A673 (cell line): Measurements from ENCODE around the gene DUOXA2. TPM values are rescaled to one million over a fixed set of nuclear protein-coding genes. Genes with fewer than 3 reads are reported as not detected.
A peak's percentile ranks its signal among the peaks of the same experiment; 100 is the strongest.

Experiments
- BruUV-seq: library from RNA; stranded (reverse); fragments of 400-500 nt; replicated peaks from 2 replicates; lab custom pipeline; 2021; lab: Mats Ljungman, UMichigan
- CTCF ChIA-PET: fragments of 300-600 bp; sonication (Branson Sonifier 250); formaldehyde crosslinking; loops from one replicate; lab custom pipeline; 2022; ENCODE audit warnings: antibody characterized with exemption; lab: Charles Lee
- POLR2A ChIA-PET: fragments of 300-600 bp; sonication (Branson Sonifier 250); formaldehyde crosslinking; loops from one replicate; lab custom pipeline; 2022; ENCODE audit warnings: antibody characterized with exemption; ENCODE audit not compliant: low non-redundant PET; lab: Charles Lee
- DNase-seq: peaks from one replicate; pipeline ENCODE4 v3.0.0-alpha.2; 2015; ENCODE audit warnings: low spot score
- H3K27ac ChIP-seq: fragments of 200-600 bp; sonication (generic); 2 replicates; pipeline ENCODE4 v1.5.1; 2016; ENCODE audit warnings: mixed run types, low read depth, mild to moderate bottlenecking, mixed read lengths, antibody characterized with exemption, low read length; ENCODE audit not compliant: poor library complexity, severe bottlenecking
- H3K27me3 ChIP-seq: fragments of 200-600 bp; sonication (generic); replicated peaks from 2 replicates; pipeline ENCODE4 v1.6.1; 2017; ENCODE audit warnings: mixed run types, low read depth, mild to moderate bottlenecking, mixed read lengths, antibody characterized with exemption, low read length; ENCODE audit not compliant: insufficient read depth, poor library complexity
- H3K36me3 ChIP-seq: fragments of 200-600 bp; sonication (generic); 2 replicates; pipeline ENCODE4 v1.6.1; 2016; ENCODE audit warnings: mixed run types, mild to moderate bottlenecking, mixed read lengths, antibody characterized with exemption, low read length; ENCODE audit not compliant: insufficient read depth, poor library complexity, severe bottlenecking
- H3K4me1 ChIP-seq: fragments of 200-600 bp; sonication (generic); 2 replicates; pipeline ENCODE4 v1.6.1; 2017; ENCODE audit warnings: mixed run types, mild to moderate bottlenecking, mixed read lengths, antibody characterized with exemption, low read length; ENCODE audit not compliant: insufficient read depth, poor library complexity, severe bottlenecking
- H3K4me3 ChIP-seq: fragments of 200-600 bp; sonication (generic); 2 replicates; pipeline ENCODE4 v1.5.1; 2016; ENCODE audit warnings: low read depth, mixed run types, mild to moderate bottlenecking, mixed read lengths, low read length; ENCODE audit not compliant: poor library complexity, severe bottlenecking
- H3K9me3 ChIP-seq: fragments of 200-600 bp; sonication (generic); 2 replicates; pipeline ENCODE4 v1.6.1; 2016; ENCODE audit warnings: mixed run types, low read depth, mild to moderate bottlenecking, mixed read lengths, antibody characterized with exemption, low read length; ENCODE audit not compliant: poor library complexity, severe bottlenecking
- EZH2 ChIP-seq: fragments of 200-600 bp; sonication (generic); IDR thresholded peaks from 2 replicates; pipeline ENCODE4 v1.6.1; 2017; ENCODE audit warnings: borderline replicate concordance, low read depth, mild to moderate bottlenecking, mixed read lengths, antibody characterized with exemption, low read length; ENCODE audit not compliant: poor library complexity, severe bottlenecking
- intact Hi-C: fragments of 100-400 bp; cut with micrococcal nuclease; formaldehyde crosslinking; loops from one replicate; pipeline ENCODE4 v1.10.0; 2022; ENCODE audit not compliant: unreplicated experiment
- total RNA-seq: library from RNA; stranded (reverse); gene quantifications from 2 replicates; pipeline ENCODE4 v1.2.3, GENCODE V29; 2021
- TF ChIP-seq, protein P1 (sequence below): fragments of 300-800, 200-600 bp; sonication (generic); conservative IDR thresholded peaks from 2 replicates; pipeline ENCODE4 v1.5.1; 2017; ENCODE audit warnings: low read depth, mild to moderate bottlenecking, antibody characterized with exemption, low read length, moderate library complexity, mixed read lengths

The DUOXA2 gene
- total RNA-seq, 1 experiment from 2014 or later, result not detected

DNA sequence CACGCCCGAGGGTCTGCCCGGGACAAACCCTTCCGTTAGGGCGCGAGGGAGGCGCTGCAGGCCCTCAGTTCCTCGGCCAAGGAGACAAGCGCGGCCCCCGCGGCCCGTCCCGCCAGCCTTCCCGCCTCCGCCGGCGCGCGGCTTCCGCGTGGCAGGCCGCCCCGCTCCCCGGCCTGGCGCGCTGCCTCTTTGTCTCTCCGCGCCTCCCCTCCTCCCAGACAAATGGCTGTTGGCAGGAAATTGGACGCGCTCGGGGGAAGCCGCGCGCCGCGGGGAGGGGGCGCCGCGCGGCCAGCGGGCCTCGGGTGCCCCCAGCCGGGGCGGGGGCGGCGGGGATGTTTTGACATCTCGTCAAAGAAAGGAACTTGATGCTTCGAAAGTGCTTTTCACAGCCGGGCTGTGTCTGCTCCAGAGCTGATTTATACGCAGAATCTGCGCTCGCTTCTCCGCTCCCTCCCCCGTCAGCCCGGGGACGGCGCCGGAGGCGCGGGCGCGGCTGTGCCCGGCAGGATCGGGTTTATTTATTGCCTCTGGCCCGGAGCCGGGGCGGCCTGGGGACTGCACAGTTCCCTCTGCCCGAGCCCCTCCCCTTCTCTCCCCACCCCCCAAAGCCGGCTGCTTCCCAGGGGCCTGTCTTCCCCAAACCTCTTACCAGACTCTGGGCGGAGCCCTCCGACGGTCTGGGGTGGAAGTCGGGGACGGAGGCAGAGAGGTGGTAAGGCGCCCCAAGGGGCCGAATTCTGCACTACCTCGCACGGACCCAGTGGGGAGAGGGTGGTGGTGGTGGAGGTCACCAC is 52.9 kb downstream of the DUOXA2 start:
- Histone ChIP-seq H3K9me3 (no peaks in the 10 kb centered on the region), H3K27ac (peak overlapping the region; percentile 96), H3K4me3 (peak overlapping the region; percentile 45), H3K36me3 (peaks cover 5% of the 10 kb centered on the region), H3K4me1 (peaks cover 21% of the 10 kb centered on the region), H3K27me3 (no peaks in the 10 kb centered on the region)
- POLR2A ChIA-PET, result interaction anchor here (0.6 kb wide), 1 partner anchor 21 kb away, joined by 5 read pairs; the partner anchor contains the start of gene SHF
- intact Hi-C loops, result loop anchor here (5.0 kb wide), 1 partner anchor 290 kb away; no protein-coding TSS in a partner anchor
- TF ChIP-seq, protein P1, sequence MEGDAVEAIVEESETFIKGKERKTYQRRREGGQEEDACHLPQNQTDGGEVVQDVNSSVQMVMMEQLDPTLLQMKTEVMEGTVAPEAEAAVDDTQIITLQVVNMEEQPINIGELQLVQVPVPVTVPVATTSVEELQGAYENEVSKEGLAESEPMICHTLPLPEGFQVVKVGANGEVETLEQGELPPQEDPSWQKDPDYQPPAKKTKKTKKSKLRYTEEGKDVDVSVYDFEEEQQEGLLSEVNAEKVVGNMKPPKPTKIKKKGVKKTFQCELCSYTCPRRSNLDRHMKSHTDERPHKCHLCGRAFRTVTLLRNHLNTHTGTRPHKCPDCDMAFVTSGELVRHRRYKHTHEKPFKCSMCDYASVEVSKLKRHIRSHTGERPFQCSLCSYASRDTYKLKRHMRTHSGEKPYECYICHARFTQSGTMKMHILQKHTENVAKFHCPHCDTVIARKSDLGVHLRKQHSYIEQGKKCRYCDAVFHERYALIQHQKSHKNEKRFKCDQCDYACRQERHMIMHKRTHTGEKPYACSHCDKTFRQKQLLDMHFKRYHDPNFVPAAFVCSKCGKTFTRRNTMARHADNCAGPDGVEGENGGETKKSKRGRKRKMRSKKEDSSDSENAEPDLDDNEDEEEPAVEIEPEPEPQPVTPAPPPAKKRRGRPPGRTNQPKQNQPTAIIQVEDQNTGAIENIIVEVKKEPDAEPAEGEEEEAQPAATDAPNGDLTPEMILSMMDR, result peak; percentile 56
- no peak for TF ChIP-seq EZH2
- BruUV-seq, result no TSS peak
- CTCF ChIA-PET, result interaction anchor here (0.7 to 1.6 kb wide), 2 partner anchors 21 to 49 kb away, joined by 3 read pairs; partner anchors contain the start of gene SHF
- peak; percentile 93 for DNase-seq

DNA sequence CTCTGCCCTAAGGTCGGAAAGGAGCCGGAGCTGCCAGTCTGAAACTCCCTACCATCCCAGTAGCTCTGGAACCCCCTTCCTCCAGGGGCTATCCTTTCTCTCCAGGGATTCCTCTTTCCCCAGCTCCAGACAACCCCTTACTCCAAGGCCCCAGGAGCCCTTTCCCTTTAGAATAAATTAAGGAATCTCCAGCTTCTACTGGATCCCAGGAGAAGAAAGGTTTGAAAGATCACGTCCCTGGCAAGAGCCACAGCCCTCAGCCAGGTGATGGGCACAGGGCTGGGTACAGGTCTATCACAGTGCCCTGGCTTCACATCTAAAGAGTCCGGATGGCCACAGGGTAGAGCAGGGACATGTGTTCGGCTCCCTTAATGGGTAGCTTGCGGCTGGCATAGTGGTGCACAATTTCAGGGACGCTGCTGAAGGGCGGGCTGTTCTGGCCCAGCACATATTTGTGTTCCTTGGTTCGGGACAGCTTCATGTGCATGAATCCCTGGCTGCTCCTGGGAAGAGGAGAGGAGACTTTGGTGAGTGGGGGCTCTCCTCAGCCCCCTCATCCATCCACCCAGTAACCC is 53.6 kb downstream of the DUOXA2 start:
- no peak for TF ChIP-seq EZH2
- TF ChIP-seq, protein P1, result peak; percentile 6; the same call in 1 of the 2 replicates
- TSS peak; percentile 39 for BruUV-seq
- no peak for DNase-seq
- Histone ChIP-seq H3K4me3 (peak overlapping the region; percentile 45), H3K27me3 (no peaks in the 10 kb centered on the region), H3K4me1 (peaks cover 21% of the 10 kb centered on the region), H3K27ac (peak overlapping the region; percentile 96), H3K9me3 (no peaks in the 10 kb centered on the region), H3K36me3 (peaks cover 5% of the 10 kb centered on the region)
- ChIA-PET POLR2A (no interaction called here), CTCF (interaction anchor here (0.6 to 1.6 kb wide), 3 partner anchors 50 to 347 kb away, joined by 3 to 6 read pairs (median 3); no protein-coding TSS in a partner anchor)
- intact Hi-C loops, result loop anchor here (5.0 kb wide), 1 partner anchor 290 kb away; no protein-coding TSS in a partner anchor

Other genes with a start within 250 kb of the DUOXA2 start
- not detected in 2 replicates for gene TERB2, start 157.6 kb upstream of the DUOXA2 start, total RNA-seq
- gene SORD, start 91.1 kb upstream of the DUOXA2 start, total RNA-seq, result 252 and 286 TPM in 2 replicates
- 0.98 and 0.99 TPM in 2 replicates for gene DUOX2, start 154 bp upstream of the DUOXA2 start, total RNA-seq
- 0.95 and 1.1 TPM in 2 replicates for gene DUOXA1, start 15.6 kb downstream of the DUOXA2 start, total RNA-seq
- gene DUOX1, start 15.7 kb downstream of the DUOXA2 start, total RNA-seq, result 1.4 and 1.7 TPM in 2 replicates
- gene SHF, start 73.6 kb downstream of the DUOXA2 start, total RNA-seq, result 42.9 and 43.2 TPM in 2 replicates
- gene SLC28A2, start 137.9 kb downstream of the DUOXA2 start, total RNA-seq, result not detected in 2 replicates